GM12875 (cell line): ENCODE results near the gene MYO10.
"Not testable (repeated sequence)": the region's sequence is repeated elsewhere in the genome, so short reads cannot be mapped to it uniquely, and the experiment has no call there.

ENCODE experiments used
- H3K4me3 ChIP-seq: one replicate; pipeline ENCODE4 v1.5.1; 2011; ENCODE audit warnings: low read depth, low read length, control low read depth
- TF ChIP-seq, protein P1 (sequence below): IDR thresholded peaks from 2 replicates; pipeline ENCODE4 v1.5.1; 2011; ENCODE audit warnings: low read depth, mild to moderate bottlenecking, control low read depth, inconsistent platforms, low read length, moderate library complexity, borderline replicate concordance; ENCODE audit not compliant: insufficient read depth

Gene MYO10

DNA sequence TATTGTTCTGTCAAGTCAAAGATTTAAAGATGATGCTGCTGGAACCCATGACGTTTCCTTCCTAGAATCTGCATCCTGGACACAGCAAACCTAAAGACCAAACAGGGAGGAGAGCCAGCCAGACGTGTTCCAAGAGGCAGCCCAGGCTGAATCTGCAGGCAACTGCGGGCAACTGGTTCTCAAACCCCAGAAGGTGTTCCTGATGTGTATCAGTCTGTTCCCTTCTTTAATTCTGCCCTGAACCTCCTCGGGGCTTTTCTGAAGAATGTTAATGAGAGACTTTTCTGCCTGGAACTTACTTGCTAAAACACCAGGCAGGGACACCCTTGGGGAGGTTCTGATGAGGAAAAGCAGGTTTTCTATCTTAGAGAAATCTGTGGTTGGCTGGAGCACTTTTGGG, 186.5 kb downstream of the MYO10 start:
- TF ChIP-seq, protein P1, sequence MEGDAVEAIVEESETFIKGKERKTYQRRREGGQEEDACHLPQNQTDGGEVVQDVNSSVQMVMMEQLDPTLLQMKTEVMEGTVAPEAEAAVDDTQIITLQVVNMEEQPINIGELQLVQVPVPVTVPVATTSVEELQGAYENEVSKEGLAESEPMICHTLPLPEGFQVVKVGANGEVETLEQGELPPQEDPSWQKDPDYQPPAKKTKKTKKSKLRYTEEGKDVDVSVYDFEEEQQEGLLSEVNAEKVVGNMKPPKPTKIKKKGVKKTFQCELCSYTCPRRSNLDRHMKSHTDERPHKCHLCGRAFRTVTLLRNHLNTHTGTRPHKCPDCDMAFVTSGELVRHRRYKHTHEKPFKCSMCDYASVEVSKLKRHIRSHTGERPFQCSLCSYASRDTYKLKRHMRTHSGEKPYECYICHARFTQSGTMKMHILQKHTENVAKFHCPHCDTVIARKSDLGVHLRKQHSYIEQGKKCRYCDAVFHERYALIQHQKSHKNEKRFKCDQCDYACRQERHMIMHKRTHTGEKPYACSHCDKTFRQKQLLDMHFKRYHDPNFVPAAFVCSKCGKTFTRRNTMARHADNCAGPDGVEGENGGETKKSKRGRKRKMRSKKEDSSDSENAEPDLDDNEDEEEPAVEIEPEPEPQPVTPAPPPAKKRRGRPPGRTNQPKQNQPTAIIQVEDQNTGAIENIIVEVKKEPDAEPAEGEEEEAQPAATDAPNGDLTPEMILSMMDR: no peak
- H3K4me3 ChIP-seq: no peak overlapping the region

DNA sequence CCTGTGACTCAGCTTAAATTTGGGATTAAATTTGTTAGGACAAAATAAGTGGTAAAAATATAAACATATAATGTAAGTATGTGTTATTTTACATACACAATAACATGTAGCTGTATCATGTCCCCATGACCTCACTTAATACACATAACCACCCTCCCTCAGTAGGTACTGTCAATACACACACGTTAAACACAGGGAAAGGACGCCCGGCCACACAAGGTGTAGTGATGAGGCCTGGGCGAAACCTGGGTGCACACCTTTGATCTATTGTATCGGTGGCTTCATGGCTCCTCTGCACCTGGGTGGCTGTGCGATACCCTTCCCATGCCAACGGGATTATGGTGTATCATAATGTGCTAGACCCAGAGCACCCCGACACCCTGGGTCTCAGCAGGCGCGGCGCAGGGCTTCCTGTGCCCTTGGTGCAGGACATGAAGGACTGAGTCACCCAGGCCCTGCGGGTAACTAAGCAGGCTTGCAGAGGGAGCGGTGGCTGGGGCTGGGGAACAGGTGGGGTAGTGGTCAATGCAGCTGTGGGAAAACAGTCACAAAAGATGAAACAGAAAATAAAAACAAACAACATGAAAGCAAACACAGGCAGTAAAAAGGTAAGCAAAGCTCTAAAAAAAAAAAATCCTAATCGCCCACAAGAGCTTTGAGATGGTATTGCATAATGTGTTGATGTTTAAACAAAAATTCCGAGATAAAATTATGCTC, 191.8 kb downstream of the MYO10 start:
- TF ChIP-seq, protein P1: no peak
- no peak overlapping the region for H3K4me3 ChIP-seq

DNA sequence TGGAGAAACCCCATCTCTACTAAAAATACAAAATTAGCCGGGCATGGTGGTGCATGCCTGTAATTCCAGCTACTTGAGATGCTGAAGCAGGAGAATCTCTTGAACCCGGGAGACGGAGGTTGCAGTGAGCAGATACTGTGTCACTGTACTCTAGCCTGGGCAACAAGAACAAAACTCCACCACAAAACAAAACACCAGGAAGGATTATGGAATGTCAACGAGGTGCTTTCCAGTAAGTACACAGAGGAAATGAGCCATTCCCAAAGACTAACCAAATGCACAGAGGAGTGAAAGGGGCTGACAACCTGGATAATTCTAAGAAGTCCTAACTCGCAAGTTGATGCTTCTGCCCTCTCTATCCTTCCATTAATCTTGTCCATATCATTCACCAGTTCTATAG, 193.2 kb downstream of the MYO10 start:
- no peak overlapping the region for H3K4me3 ChIP-seq
- TF ChIP-seq, protein P1: no peak

DNA sequence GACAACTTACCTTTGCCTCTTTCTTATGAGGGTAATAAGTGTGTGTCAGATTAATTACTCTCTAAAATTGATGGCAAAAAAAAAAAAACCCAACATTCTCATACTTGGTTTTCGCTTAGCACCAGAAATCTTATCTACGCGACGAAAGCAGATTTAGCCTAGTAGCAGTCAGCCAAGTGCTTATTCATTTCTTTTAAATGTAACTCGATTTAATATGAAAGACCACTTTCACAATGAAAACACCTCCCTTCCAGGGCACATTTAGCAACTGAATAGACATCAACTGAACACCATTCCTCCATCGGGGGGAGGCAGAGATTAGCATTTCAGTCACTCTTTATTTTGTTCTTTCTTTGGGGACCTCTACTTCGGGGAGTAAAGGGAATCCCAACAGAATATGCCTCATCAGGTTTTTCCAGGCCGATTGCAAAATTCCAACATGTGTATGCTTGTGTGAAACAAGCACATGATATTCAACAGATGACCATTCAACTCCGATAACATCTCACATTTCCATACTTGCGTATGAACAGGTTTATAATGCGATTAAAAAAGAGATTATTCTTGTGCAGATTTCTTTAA, 195.2 kb downstream of the MYO10 start:
- H3K4me3 ChIP-seq: no peak overlapping the region
- TF ChIP-seq, protein P1: no peak

DNA sequence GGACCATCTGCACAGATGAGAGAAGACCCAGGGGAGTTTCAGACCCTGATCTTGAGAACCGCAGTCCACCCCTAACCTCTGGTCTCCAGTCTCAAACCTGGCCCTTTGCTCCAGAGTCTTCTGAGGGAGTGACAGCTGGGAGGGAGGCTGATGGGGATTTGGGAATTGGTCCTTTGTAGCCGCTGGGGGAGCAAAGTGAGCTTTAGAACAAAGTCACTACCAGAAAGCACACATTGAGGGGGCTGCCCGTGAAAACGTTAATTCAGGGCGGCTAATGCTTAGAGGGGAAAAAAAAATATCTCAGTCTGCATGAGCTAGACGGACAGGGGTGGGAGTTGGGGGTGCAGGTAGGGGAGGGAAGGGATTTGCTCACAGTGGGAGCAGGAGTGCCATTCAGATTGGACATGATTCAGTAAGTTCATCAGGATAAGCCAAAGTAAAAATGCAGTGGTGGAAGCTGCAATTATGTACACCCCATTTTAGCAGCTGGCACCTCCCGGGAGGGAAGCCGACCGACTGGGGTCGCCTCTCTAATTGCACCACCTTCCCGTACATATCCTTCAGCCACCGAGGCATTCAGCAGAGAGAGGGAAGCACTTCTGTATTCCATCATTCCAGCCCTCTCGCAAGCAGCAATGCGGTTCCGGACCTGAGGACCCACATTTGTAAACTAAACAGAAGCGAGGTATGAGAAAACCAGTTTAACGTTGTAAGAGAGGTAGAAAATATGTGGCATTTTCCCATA, 195.8 kb downstream of the MYO10 start:
- TF ChIP-seq, protein P1: no peak
- H3K4me3 ChIP-seq: no peak overlapping the region

DNA sequence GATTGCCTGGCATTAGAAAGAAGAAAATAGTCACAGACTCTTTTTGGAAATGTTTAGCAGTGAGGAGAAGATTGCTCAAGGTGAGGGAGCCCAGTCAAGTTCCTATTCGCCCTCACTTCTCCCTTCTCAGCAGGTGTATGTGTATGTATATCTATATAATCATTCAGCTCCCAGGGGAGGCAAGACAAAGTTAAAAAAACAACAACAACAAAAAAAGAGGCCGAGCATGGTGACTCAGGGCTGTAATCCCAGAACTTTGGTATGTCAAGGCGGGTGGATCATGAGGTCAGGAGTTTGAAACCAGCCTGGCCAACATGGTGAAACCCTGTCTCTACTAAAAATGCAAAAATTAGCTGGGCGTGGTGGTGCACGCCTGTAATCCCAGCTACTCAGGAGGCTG, 197.7 kb downstream of the MYO10 start:
- not testable (repeated sequence) for H3K4me3 ChIP-seq

DNA sequence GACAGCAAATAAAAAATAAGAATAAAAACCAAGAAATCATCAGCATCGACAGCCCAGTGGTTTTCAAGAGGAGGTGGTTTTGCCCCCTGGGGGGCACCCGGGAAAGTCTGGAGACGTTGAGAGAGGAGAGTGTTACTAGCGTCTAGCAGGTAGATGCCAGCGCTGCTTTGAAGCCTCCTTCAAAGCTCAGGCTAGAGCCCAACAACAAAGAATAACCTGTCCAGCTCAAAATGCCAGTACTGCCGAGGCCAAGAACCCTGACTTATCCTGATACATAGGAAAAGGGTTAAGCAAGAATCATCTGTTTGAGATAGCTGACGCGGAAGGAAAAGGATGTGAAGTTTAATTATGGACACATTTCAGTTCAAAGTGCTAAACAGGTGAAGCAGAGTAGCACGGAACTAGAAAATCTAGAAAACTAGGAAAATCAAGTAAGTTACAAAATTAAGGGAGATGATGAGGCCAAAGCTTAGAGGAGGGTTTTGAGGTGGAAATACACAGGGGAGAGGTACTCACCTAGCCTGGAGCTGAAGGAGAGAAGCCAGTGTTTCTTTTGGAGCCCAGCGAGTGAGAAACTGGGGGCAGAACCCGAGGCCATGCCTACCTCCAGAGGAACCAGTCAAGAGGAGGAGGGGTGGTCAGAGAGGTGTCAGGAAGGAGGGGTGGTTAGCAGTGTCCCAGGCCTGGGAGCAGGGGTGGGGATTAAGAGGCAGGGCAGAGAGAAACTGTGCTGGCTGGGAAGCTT, 198.3 kb downstream of the MYO10 start:
- TF ChIP-seq, protein P1: no peak
- no peak overlapping the region for H3K4me3 ChIP-seq
